Liver (tissue), 3 donors: ENCODE data around the gene SYT14.

Experiments used
- RAD21 ChIP-seq, 2 donors: IDR thresholded peaks; 2 replicates each; pipeline ENCODE4 v1.6.1; 2016; ENCODE audit warnings: antibody characterized with exemption in 2 of 2, mild to moderate bottlenecking in 2 of 2
- TAF1 ChIP-seq: conservative IDR thresholded peaks from 2 replicates; pipeline ENCODE4 v1.6.1; 2016; ENCODE audit warnings: antibody characterized with exemption, mild to moderate bottlenecking
- TF ChIP-seq, protein P1 (sequence below): fragments of 150-350 bp; IDR thresholded peaks from 2 replicates; pipeline ENCODE4 v1.5.1; 2017; ENCODE audit warnings: improper control_type of control experiment, low read depth, low read length; ENCODE audit not compliant: missing input control
- TF ChIP-seq, protein P2 (sequence below): IDR thresholded peaks from 2 replicates; pipeline ENCODE4 v1.6.1; 2016; ENCODE audit warnings: antibody characterized with exemption, mild to moderate bottlenecking
- TF ChIP-seq, protein P3 (sequence below): IDR thresholded peaks from 2 replicates; pipeline ENCODE4 v1.6.1; 2016; ENCODE audit warnings: antibody characterized with exemption
- donor health status: healthy.
- donor health status: healthy.

DNA sequence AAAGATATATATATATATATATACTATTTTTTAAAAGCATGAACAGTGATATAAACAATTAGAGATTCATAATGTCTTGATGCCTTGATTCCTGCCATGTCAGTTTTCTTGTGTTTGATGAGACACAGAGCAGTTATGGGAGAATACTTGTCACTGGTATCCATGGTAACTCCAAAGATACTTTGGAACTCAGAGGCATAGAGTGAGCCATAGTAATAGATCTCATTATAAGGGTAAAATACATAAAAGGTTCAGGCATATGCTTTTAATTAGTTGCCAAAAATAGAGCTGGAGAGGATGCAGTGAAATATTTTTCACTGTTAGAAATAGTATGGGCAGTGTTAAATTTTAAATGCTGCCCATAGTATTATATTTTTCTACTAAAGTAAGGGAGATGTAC, 134.1 kb downstream of the SYT14 start:
- TF ChIP-seq, protein P1, sequence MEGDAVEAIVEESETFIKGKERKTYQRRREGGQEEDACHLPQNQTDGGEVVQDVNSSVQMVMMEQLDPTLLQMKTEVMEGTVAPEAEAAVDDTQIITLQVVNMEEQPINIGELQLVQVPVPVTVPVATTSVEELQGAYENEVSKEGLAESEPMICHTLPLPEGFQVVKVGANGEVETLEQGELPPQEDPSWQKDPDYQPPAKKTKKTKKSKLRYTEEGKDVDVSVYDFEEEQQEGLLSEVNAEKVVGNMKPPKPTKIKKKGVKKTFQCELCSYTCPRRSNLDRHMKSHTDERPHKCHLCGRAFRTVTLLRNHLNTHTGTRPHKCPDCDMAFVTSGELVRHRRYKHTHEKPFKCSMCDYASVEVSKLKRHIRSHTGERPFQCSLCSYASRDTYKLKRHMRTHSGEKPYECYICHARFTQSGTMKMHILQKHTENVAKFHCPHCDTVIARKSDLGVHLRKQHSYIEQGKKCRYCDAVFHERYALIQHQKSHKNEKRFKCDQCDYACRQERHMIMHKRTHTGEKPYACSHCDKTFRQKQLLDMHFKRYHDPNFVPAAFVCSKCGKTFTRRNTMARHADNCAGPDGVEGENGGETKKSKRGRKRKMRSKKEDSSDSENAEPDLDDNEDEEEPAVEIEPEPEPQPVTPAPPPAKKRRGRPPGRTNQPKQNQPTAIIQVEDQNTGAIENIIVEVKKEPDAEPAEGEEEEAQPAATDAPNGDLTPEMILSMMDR, result no peak
- TF ChIP-seq RAD21 (IDR thresholded peaks at IDR 0.05), result no peak
- TF ChIP-seq, protein P2, sequence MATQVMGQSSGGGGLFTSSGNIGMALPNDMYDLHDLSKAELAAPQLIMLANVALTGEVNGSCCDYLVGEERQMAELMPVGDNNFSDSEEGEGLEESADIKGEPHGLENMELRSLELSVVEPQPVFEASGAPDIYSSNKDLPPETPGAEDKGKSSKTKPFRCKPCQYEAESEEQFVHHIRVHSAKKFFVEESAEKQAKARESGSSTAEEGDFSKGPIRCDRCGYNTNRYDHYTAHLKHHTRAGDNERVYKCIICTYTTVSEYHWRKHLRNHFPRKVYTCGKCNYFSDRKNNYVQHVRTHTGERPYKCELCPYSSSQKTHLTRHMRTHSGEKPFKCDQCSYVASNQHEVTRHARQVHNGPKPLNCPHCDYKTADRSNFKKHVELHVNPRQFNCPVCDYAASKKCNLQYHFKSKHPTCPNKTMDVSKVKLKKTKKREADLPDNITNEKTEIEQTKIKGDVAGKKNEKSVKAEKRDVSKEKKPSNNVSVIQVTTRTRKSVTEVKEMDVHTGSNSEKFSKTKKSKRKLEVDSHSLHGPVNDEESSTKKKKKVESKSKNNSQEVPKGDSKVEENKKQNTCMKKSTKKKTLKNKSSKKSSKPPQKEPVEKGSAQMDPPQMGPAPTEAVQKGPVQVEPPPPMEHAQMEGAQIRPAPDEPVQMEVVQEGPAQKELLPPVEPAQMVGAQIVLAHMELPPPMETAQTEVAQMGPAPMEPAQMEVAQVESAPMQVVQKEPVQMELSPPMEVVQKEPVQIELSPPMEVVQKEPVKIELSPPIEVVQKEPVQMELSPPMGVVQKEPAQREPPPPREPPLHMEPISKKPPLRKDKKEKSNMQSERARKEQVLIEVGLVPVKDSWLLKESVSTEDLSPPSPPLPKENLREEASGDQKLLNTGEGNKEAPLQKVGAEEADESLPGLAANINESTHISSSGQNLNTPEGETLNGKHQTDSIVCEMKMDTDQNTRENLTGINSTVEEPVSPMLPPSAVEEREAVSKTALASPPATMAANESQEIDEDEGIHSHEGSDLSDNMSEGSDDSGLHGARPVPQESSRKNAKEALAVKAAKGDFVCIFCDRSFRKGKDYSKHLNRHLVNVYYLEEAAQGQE, result no peak
- no peak for TF ChIP-seq TAF1
- TF ChIP-seq, protein P3, sequence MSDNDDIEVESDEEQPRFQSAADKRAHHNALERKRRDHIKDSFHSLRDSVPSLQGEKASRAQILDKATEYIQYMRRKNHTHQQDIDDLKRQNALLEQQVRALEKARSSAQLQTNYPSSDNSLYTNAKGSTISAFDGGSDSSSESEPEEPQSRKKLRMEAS, result no peak
